Smooth muscle cell (in vitro differentiated cells): ENCODE data around the gene PDZD2. TPM values are rescaled to one million over a fixed set of nuclear protein-coding genes. Genes with fewer than 3 reads are reported as not detected.

Experiments
- DNase-seq: peaks from one replicate; lab custom pipeline; 2025; ENCODE audit not compliant: unreplicated experiment; lab: John Stamatoyannopoulos, UW
- H2AFZ ChIP-seq: fragments of 200-600 bp; sonication (generic); 2 replicates; pipeline ENCODE4 v1.6.0; 2016; ENCODE audit warnings: antibody characterized with exemption, low read depth, mild to moderate bottlenecking
- H3F3A ChIP-seq: fragments of 200-600 bp; sonication (generic); 2 replicates; pipeline ENCODE4 v1.6.0; 2017; ENCODE audit warnings: antibody characterized with exemption, low read depth
- H3K27ac ChIP-seq: fragments of 200-600 bp; sonication (generic); 2 replicates; pipeline ENCODE4 v1.5.1; 2016; ENCODE audit warnings: low read depth, mild to moderate bottlenecking
- H3K27me3 ChIP-seq: fragments of 200-600 bp; sonication (generic); 2 replicates; pipeline ENCODE4 v1.6.1; 2016; ENCODE audit warnings: low read depth, mild to moderate bottlenecking
- H3K36me3 ChIP-seq: fragments of 200-600 bp; sonication (generic); 2 replicates; pipeline ENCODE4 v1.5.1; 2016; ENCODE audit warnings: low read depth
- H3K4me1 ChIP-seq: fragments of 200-600 bp; sonication (generic); 2 replicates; pipeline ENCODE4 v1.5.1; 2016; ENCODE audit warnings: low read depth
- H3K4me2 ChIP-seq: fragments of 200-600 bp; sonication (generic); 2 replicates; pipeline ENCODE4 v1.6.0; 2016; ENCODE audit warnings: mild to moderate bottlenecking
- H3K4me3 ChIP-seq: fragments of 200-600 bp; sonication (generic); 2 replicates; pipeline ENCODE4 v1.5.1; 2016; ENCODE audit warnings: mild to moderate bottlenecking
- H3K79me2 ChIP-seq: fragments of 200-600 bp; sonication (generic); 2 replicates; pipeline ENCODE4 v1.6.0; 2016; ENCODE audit warnings: low read depth, mild to moderate bottlenecking
- H3K9ac ChIP-seq: fragments of 200-600 bp; sonication (generic); 2 replicates; pipeline ENCODE4 v1.6.0; 2016; ENCODE audit warnings: low read depth
- H3K9me3 ChIP-seq: fragments of 200-600 bp; sonication (generic); replicated peaks from 2 replicates; pipeline ENCODE4 v1.5.1; 2016; ENCODE audit warnings: low read depth
- H4K20me1 ChIP-seq: fragments of 200-600 bp; sonication (generic); 2 replicates; pipeline ENCODE4 v1.6.0; 2016; ENCODE audit warnings: low read depth
- CTCF ChIP-seq: fragments of 200-600 bp; sonication (generic); IDR thresholded peaks from 2 replicates; pipeline ENCODE4 v1.5.1; 2017; ENCODE audit warnings: borderline replicate concordance, mild to moderate bottlenecking, antibody characterized with exemption; ENCODE audit not compliant: insufficient read depth, poor library complexity, severe bottlenecking
- WGBS: methylation state at CpG from one replicate; pipeline ENCODE4 v1.1.7; 2016; ENCODE audit warnings: low lambda C conversion rate; 5-methylcytosine and 5-hydroxymethylcytosine counted together
- polyA plus RNA-seq: library from polyadenylated mRNA; unstranded; fragments of >200 nt; fragmentation: Nextera tagmentation; extraction: Ambion mirVana; gene quantifications from 2 replicates; pipeline ENCODE4 v1.2.1, GENCODE V29; 2016
- total RNA-seq: library from RNA; depleted of rRNA; stranded (reverse); fragments of >200 nt; gene quantifications from 2 replicates; pipeline ENCODE4 v1.2.3, GENCODE V29; 2014

PDZD2 gene
- total and polyA plus RNA-seq, 2 experiments from 2014 or later = 3.2 to 4.1 TPM

DNA sequence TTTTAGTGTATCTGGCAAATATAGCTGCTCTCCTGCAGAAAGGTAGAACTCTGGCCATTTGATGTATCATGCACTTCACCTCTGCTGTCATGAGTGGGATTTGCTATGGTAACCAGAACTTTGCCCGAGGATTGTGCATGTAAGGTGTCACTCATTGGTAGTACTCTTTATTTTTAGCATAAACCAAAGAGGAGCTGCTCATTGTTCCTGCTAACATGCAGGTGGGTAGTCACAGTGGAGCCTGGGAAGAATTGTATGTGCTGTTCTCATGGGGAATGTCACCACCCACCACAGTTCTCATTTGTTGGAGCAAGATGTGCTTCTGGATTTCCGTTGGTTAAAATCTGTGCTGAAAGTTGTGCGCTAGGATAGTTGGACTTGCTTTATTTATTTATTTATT is 12.3 kb downstream of the PDZD2 start:
- no peak overlapping the region for H3K9ac ChIP-seq
- no peaks in the 10 kb centered on the region for H3F3A ChIP-seq
- H3K4me3 ChIP-seq = no peak overlapping the region
- no peak overlapping the region for H3K4me2 ChIP-seq
- no peaks in the 10 kb centered on the region for H3K9me3 ChIP-seq
- WGBS = 98% methylated on average over 3 of the region's 3 CpGs
- no peak for DNase-seq
- no peak for TF ChIP-seq CTCF
- no peaks in the 10 kb centered on the region for H3K4me1 ChIP-seq
- H3K27ac ChIP-seq = no peak overlapping the region
- H3K36me3 ChIP-seq = no peaks in the 10 kb centered on the region
- H3K27me3 ChIP-seq = no peaks in the 10 kb centered on the region
- no peaks in the 10 kb centered on the region for H4K20me1 ChIP-seq
- no peaks in the 10 kb centered on the region for H3K79me2 ChIP-seq
- H2AFZ ChIP-seq = no peak overlapping the region

DNA sequence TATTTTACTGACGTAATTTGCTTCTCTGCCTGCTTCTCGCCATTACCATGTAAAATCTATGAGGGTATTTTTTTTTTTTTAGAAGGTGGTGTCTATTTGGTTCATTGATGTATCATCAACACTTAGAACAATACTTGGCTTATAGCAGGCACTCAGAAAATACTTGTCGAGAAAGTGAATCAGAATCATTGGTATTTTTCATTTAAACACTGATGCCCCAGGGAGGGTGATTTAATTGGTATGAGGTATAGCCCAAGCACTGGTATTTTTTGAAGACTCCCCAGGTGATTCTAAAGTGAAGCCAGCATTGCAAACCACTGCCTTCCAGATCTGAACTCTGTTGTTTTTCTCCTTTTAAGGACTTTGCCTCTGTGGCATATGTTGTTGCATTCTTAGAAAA is 16.6 kb downstream of the PDZD2 start:
- no peak overlapping the region for H3K4me3 ChIP-seq
- no peaks in the 10 kb centered on the region for H3K36me3 ChIP-seq
- no peak overlapping the region for H2AFZ ChIP-seq
- H3K27ac ChIP-seq = no peak overlapping the region
- no peaks in the 10 kb centered on the region for H4K20me1 ChIP-seq
- TF ChIP-seq CTCF = no peak
- no peaks in the 10 kb centered on the region for H3F3A ChIP-seq
- no peak overlapping the region for H3K4me2 ChIP-seq
- no peak for DNase-seq
- H3K4me1 ChIP-seq = no peaks in the 10 kb centered on the region
- H3K9ac ChIP-seq = no peak overlapping the region
- no peaks in the 10 kb centered on the region for H3K79me2 ChIP-seq
- H3K9me3 ChIP-seq = no peaks in the 10 kb centered on the region
- H3K27me3 ChIP-seq = no peaks in the 10 kb centered on the region
- whole genome bisulfite sequencing = 97% methylated on average over 3 of the region's 3 CpGs

DNA sequence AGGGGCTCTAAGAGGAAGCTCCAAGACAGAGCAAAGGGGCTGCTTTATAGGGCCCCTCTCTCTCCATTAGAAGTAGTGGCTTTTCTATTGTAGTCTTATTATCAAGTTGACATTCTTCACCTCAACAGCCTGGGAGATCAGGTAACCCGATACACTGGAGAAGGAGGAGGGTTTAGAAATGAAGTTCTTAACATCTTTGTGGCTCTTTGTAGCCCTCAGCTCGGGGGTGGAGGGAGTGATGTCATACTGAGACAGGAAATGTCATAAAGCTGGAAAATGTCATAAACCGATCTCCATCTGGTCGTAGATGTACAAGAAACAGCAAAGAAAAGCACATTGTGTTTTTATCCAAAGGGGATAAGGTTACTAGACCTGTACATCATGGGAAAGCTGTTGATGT is 17.9 kb downstream of the PDZD2 start:
- Histone ChIP-seq H3K27ac (no peak overlapping the region), H2AFZ (no peak overlapping the region), H3K4me2 (no peak overlapping the region), H3K4me1 (no peaks in the 10 kb centered on the region), H3K79me2 (no peaks in the 10 kb centered on the region), H4K20me1 (no peaks in the 10 kb centered on the region), H3F3A (no peaks in the 10 kb centered on the region), H3K9me3 (no peaks in the 10 kb centered on the region), H3K4me3 (no peak overlapping the region), H3K9ac (no peak overlapping the region), H3K27me3 (no peaks in the 10 kb centered on the region), H3K36me3 (no peaks in the 10 kb centered on the region)
- no peak for DNase-seq
- TF ChIP-seq CTCF = no peak
- WGBS = 62% methylated on average over 4 of the region's 4 CpGs

DNA sequence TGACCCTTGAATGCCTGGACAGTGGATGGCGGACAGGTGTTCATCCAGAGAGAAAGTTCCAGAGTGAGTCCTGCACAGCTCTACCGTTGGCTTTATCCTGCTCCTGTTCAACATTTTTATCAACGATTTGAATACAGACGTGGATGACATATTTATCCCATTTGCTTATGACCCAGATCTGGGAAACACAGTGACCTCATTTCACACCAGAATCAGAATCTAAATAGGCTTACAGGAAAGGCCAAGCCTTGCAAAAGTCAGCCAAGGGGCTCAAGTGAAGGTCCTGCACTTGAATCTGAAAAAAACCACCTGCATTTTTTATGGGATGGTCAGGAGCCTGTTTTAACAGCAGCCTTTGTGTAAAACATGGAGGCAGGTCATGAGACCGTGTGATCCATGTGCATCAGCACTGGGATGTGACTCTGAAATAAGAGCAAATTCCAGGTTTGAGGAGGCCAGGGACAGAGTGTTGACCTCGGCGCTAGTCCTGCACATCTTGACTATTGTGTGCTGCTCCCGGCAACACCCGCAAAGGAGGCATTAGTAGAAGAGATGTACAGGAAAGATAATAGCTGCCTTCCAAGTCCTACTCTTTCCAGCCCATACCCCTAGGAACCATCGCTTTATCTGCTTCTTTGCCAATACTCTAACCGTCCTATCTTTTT is 18.5 kb downstream of the PDZD2 start:
- WGBS = 93% methylated on average over 11 of the region's 11 CpGs
- no peak overlapping the region for H3K27ac ChIP-seq
- H4K20me1 ChIP-seq = no peaks in the 10 kb centered on the region

More for the DNA sequence above, 18.5 kb downstream of the PDZD2 start:
- no peaks in the 10 kb centered on the region for H3K4me1 ChIP-seq
- H3K9ac ChIP-seq = no peak overlapping the region
- no peaks in the 10 kb centered on the region for H3K27me3 ChIP-seq
- no peak for DNase-seq
- no peaks in the 10 kb centered on the region for H3K9me3 ChIP-seq
- no peak overlapping the region for H3K4me3 ChIP-seq
- H3F3A ChIP-seq = no peaks in the 10 kb centered on the region
- H3K79me2 ChIP-seq = no peaks in the 10 kb centered on the region
- no peak overlapping the region for H3K4me2 ChIP-seq
- no peak for TF ChIP-seq CTCF
- no peaks in the 10 kb centered on the region for H3K36me3 ChIP-seq
- H2AFZ ChIP-seq = no peak overlapping the region
